Effector memory CD4-positive, alpha-beta T cell (primary cell): Measurements from ENCODE around the gene CYP3A7.
"Not testable (repeated sequence)": the region's sequence is repeated elsewhere in the genome, so short reads cannot be mapped to it uniquely, and the experiment has no call there.

Experiments
- DNase-seq, 3 donors: peaks; one replicate each; pipeline ENCODE4 v3.0.0-alpha.2; 2020
- H3K27ac ChIP-seq: 2 replicates; pipeline ENCODE4 v1.7.0; 2013; ENCODE audit warnings: mild to moderate bottlenecking, low read length, moderate library complexity; ENCODE audit not compliant: insufficient read depth, poor library complexity, severe bottlenecking
- H3K27me3 ChIP-seq: replicated peaks from 2 replicates; pipeline ENCODE4 v1.7.0; 2013; ENCODE audit warnings: mild to moderate bottlenecking, low read length; ENCODE audit not compliant: insufficient read depth, control insufficient read depth, poor library complexity, severe bottlenecking
- H3K36me3 ChIP-seq: 2 replicates; pipeline ENCODE4 v1.7.0; 2013; ENCODE audit warnings: mild to moderate bottlenecking, low read length, moderate library complexity; ENCODE audit not compliant: control insufficient read depth, insufficient read depth
- H3K4me1 ChIP-seq: 2 replicates; pipeline ENCODE4 v1.7.0; 2013; ENCODE audit warnings: low read length, mild to moderate bottlenecking; ENCODE audit not compliant: control insufficient read depth, insufficient read depth, poor library complexity, severe bottlenecking
- H3K4me3 ChIP-seq: 2 replicates; pipeline ENCODE4 v1.7.0; 2013; ENCODE audit warnings: low read length, low read depth, mild to moderate bottlenecking; ENCODE audit not compliant: insufficient read depth, poor library complexity, severe bottlenecking
- H3K9me3 ChIP-seq: 2 replicates; pipeline ENCODE4 v1.7.0; 2013; ENCODE audit warnings: mild to moderate bottlenecking, low read length, moderate library complexity; ENCODE audit not compliant: control insufficient read depth

CYP3A7 gene

GRCh38 chr7:99690918-99691317, 44.1 kb downstream of the CYP3A7 start:
- not testable (repeated sequence) for DNase-seq, H3K27me3 ChIP-seq, H3K36me3 ChIP-seq, H3K4me1 ChIP-seq, H3K4me3 ChIP-seq, H3K9me3 ChIP-seq, H3K27ac ChIP-seq

DNA sequence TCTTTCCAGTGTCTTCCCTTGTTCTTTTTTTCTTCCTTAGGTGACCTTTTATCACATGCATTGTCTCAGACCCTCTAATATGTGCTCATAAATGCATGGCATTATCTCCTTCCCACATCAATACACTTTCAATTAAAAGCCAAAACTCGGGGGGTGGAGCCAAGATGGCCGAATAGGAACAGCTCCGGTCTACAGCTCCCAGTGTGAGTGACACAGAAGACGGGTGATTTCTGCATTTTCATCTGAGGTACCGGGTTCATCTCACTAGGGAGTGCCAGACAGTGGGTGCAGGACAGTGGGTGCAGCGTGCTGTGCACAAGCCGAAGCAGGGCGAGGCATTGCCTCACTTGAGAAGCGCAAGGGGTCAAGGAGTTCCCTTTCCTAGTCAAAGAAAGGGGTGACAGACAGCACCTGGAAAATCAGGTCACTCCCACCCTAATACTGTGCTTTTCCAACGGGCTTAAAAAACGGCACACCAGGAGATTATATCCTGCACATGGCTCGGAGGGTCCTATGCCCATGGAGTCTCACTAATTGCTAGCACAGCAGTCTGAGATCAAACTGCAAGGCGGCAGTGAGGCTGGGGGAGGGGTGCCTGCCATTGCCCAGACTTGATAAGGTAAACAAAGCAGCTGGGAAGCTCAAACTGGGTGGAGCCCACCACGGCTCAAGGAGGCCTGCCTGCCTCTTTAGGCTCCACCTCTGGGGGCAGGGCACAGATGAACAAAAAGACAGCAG, 49.0 kb downstream of the CYP3A7 start:
- H3K27me3 ChIP-seq, H3K27ac ChIP-seq, H3K9me3 ChIP-seq, H3K4me3 ChIP-seq, DNase-seq, H3K36me3 ChIP-seq, H3K4me1 ChIP-seq: not testable (repeated sequence)

DNA sequence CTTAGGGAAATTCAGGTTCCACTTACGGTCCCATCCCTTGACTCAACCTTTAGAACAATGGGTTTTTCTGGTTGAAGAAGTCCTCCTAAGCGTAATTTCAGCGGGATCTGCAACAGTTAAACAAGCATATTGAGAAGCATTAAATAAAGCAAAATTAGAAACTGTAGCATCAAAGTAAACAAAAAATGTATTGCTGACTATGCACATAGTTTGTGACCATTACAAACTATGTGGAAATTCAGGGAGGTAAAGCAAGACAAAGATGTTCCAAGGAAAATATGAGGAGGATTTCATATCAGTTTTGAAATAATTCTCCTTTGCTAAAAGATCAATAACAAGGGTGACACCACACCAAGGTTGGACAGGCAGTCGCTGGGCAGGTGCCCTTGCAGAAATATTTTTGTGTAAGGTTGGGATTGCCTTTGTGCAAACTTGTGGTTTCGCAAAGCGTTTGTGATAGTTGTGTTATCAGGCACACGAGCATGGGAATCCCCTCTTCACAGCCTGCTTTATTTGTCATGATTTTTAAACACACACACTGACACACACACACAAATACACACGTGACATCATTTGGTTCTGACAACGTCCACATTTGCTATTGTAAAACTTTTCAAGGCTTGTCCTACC, 49.8 kb downstream of the CYP3A7 start:
- Histone ChIP-seq H3K9me3 (no peaks in the 10 kb centered on the region), H3K27me3 (no peaks in the 10 kb centered on the region), H3K4me3 (no peak overlapping the region), H3K27ac (no peak overlapping the region), H3K4me1 (no peaks in the 10 kb centered on the region), H3K36me3 (no peaks in the 10 kb centered on the region)
- no peak for DNase-seq

DNA sequence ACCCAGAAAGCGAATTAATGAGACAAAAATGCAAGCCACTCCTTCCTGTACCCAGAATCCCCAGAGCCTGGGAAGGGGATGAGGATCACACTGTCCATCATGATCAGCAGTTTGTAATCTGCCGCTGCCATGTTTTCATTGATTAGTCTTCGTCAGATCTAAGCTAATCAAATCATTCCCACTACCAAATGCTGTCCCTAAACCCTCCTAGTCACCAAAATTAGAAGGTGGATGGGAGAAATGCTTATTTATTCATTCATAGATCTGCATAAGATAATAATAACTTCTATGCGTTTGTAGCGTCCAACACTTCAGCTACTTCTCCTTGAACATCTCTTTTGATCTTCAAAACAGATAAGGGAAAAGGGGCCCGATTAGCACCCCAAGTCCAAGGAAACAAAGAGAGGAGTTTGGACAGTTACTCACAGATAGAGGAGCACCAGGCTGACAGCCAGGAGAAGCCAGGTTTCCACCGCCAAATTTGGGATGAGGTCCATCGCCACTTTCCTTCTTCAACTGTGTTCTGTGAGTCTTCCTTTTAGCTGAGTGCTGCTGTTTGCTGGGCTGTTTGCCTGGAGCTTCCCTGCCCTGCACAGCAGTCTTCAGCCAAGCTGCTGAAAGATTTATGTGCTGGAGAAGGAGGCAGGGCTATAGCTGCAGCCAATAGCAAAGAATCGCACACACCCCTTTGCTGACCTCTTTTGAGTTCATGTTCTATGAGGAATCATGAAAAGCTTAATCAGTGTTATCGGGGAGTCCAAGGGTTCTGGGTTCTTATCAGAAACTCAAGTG, 55.4 kb downstream of the CYP3A7 start, which contains the start of gene CYP3A5:
Gene CYP3A5, minus strand, starts transcription at position 597 of the 792 bp plus-strand sequence. Its CDS starts 100 bp downstream, at position 497.
- Histone ChIP-seq H3K4me3 (no peak within 1 kb of the TSS), H3K36me3 (no peaks in the 10 kb centered on the region), H3K9me3 (no peaks in the 10 kb centered on the region), H3K4me1 (no peaks in the 10 kb centered on the region), H3K27ac (no peak within 1 kb of the TSS), H3K27me3 (no peaks in the 10 kb centered on the region)
- DNase-seq: no peak

- Histone ChIP-seq H3K36me3 (no peaks in the 10 kb centered on the region), H3K27me3 (no peaks in the 10 kb centered on the region), H3K9me3 (no peaks in the 10 kb centered on the region), H3K27ac (no peak overlapping the region), H3K4me1 (no peaks in the 10 kb centered on the region), H3K4me3 (no peak overlapping the region)
- DNase-seq: no peak
Observed at GRCh38 chr7:99679032-99679399, 56.0 kb downstream of the CYP3A7 start.

- H3K36me3 ChIP-seq: no peaks in the 10 kb centered on the region
- no peaks in the 10 kb centered on the region for H3K4me1 ChIP-seq
- H3K4me3 ChIP-seq: no peak overlapping the region
- no peak overlapping the region for H3K27ac ChIP-seq
- no peak for DNase-seq
- H3K9me3 ChIP-seq: no peaks in the 10 kb centered on the region
- no peaks in the 10 kb centered on the region for H3K27me3 ChIP-seq
Observed at GRCh38 chr7:99677648-99678045, 57.3 kb downstream of the CYP3A7 start.

- no peak for DNase-seq
- no peaks in the 10 kb centered on the region for H3K9me3 ChIP-seq
- H3K4me3 ChIP-seq: no peak overlapping the region
Observed at GRCh38 chr7:99677013-99677647, 57.9 kb downstream of the CYP3A7 start.

GRCh38 chr7:99674995-99675742, 59.8 kb downstream of the CYP3A7 start:
- Histone ChIP-seq H3K9me3 (no peaks in the 10 kb centered on the region), H3K4me3 (no peak overlapping the region), H3K27me3 (no peaks in the 10 kb centered on the region), H3K36me3 (no peaks in the 10 kb centered on the region), H3K4me1 (no peaks in the 10 kb centered on the region), H3K27ac (no peak overlapping the region)
- no peak for DNase-seq

More at GRCh38 chr7:99677013-99677647, 57.9 kb downstream of the CYP3A7 start:
- H3K36me3 ChIP-seq: no peaks in the 10 kb centered on the region
- no peak overlapping the region for H3K27ac ChIP-seq
- H3K27me3 ChIP-seq: no peaks in the 10 kb centered on the region
- H3K4me1 ChIP-seq: no peaks in the 10 kb centered on the region

DNA sequence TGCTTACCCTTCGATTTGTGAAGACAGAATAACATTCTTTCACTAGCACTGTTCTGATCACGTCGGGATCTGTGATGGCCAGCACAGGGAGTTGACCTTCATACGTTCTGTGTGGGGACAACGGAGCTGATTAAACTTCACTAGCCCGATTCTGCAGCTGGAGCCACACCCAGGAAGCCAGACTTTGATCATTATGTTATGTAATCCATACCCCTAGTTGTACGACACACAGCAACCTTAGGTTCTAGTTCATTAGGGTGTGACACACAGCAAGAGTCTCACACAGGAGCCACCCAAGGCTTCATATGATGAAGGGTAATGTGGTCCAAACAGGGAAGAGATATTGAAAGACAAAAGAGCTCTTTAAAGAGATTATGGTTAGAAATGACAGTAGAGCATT, 62.4 kb downstream of the CYP3A7 start:
- no peaks in the 10 kb centered on the region for H3K4me1 ChIP-seq
- no peaks in the 10 kb centered on the region for H3K36me3 ChIP-seq
- no peaks in the 10 kb centered on the region for H3K9me3 ChIP-seq
- H3K27ac ChIP-seq: no peak overlapping the region
- no peaks in the 10 kb centered on the region for H3K27me3 ChIP-seq
- H3K4me3 ChIP-seq: no peak overlapping the region
- no peak for DNase-seq
